ENCODE measurements around the gene RET.
"Not testable (repeated sequence)": the region's sequence is repeated elsewhere in the genome, so short reads cannot be mapped to it uniquely, and the experiment has no call there.

The RET gene

DNA sequence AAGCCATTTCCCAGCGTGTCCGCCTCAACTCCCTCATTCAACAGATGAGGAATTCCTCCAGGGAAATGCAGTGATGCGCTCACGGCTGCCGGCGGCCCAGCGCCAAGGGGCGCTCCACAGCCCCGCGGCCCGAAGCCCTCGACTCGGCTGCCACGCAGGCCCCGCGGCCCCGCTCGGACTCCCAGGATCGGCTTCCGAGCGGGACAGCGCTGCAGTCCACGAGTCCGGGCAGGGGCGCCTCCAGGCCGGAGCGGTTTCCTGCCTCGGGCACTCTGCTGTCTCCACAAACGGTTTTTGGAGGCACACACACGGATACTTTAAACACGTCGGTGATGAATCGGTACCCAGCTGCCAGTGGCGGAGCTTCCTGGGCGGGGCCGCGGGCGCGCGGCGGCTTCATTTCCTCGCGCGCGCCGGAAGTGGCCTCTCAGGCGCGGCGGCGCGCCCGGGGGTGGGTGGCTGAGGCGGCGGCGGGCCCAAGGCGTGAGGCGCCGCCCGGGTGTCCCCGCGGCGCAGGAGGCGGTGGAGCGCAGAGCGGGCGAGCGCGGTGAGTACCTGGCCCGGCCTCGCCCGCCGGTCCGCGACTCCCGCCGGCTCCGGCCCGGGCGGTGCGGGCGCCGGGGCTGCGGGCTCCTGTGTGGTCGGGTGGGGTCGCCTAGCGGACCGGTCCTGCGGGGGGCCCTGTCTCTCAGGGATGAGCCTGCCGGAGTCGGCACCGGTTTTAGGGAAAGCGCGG is 61.3 kb downstream of the RET start, which contains the start of gene CSGALNACT2:
CSGALNACT2 (plus strand) TSS at position 425 of the 736 bp plus-strand sequence. CDS start 16,705 bp downstream, outside the sequence.
- ChIA-PET CTCF (interaction anchor here (1.0 kb wide), 1 partner anchor 9 kb away, joined by 5 read pairs; no protein-coding TSS in a partner anchor), POLR2A (interaction anchor here (0.7 to 1.4 kb wide), 6 partner anchors 9 to 355 kb away, joined by 3 to 9 read pairs (median 3); partner anchors contain the start of gene BMS1)
- TF ChIP-seq, protein P1, sequence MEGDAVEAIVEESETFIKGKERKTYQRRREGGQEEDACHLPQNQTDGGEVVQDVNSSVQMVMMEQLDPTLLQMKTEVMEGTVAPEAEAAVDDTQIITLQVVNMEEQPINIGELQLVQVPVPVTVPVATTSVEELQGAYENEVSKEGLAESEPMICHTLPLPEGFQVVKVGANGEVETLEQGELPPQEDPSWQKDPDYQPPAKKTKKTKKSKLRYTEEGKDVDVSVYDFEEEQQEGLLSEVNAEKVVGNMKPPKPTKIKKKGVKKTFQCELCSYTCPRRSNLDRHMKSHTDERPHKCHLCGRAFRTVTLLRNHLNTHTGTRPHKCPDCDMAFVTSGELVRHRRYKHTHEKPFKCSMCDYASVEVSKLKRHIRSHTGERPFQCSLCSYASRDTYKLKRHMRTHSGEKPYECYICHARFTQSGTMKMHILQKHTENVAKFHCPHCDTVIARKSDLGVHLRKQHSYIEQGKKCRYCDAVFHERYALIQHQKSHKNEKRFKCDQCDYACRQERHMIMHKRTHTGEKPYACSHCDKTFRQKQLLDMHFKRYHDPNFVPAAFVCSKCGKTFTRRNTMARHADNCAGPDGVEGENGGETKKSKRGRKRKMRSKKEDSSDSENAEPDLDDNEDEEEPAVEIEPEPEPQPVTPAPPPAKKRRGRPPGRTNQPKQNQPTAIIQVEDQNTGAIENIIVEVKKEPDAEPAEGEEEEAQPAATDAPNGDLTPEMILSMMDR (IDR thresholded peaks at IDR 0.05; ENCODE audit: insufficient read depth, low read length, missing control alignments), result no peak
- DNase-seq (ENCODE audit: low read depth, low spot score), result no peak
- H3K4me3 ChIP-seq (ENCODE audit: low read depth, low read length), result peak within 1 kb of the TSS; percentile 75

DNA sequence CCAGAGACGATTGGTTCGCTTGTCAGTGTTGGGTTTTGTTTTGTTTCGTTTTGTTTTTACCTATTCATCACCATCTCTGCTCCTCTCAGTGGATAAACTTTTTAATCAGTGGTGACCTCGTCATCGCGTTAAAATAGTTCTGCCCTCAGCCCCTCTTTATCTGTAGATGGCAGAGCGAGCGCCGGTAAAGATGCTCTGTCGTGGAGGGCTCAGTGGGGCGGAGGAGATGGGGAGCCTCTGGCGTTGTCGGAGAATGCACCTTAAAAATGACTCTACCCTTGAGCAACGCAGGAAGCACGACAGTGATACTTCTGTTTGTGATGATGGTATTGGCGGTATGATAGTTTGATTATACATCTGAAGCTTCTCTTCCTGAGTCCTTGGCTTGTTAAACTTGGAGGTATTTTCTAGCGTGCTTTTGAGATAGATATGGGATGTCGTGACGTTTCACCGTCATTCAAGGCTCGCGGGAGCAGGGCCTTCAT is 61.9 kb downstream of the RET start:
- DNase-seq (ENCODE audit: low read depth, low spot score), result no peak
- ChIA-PET CTCF (interaction anchor here (0.8 to 1.7 kb wide), 5 partner anchors 18 to 386 kb away, joined by 3 to 6 read pairs (median 3); no protein-coding TSS in a partner anchor), POLR2A (interaction anchor here (0.6 to 1.4 kb wide), 6 partner anchors 10 to 1892 kb away, joined by 3 to 9 read pairs (median 3); partner anchors contain the start of gene BMS1)
- TF ChIP-seq, protein P1 (IDR thresholded peaks at IDR 0.05; ENCODE audit: insufficient read depth, low read length, missing control alignments), result no peak
- peak overlapping the region; percentile 75 for H3K4me3 ChIP-seq (ENCODE audit: low read depth, low read length)

DNA sequence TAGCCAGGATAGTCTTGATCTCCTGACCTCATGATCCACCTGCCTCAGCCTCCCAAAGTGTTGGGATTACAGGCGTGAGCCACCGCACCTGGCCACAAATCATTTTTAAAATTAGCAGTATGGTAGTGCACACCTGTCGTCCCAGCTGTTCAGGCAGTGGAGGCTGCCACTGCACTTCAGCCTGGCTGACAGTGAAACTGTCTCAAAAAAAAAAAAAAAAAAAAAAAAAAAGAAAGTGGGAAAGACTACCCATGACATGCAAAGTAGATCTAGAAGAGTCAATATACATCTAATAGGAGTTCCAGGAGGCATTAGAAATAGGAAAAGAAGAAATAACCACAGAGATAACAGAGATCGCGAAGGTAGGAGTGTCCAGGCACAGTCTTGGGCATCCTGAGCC is 64.6 kb downstream of the RET start:
- POLR2A ChIA-PET, result no interaction called here

DNA sequence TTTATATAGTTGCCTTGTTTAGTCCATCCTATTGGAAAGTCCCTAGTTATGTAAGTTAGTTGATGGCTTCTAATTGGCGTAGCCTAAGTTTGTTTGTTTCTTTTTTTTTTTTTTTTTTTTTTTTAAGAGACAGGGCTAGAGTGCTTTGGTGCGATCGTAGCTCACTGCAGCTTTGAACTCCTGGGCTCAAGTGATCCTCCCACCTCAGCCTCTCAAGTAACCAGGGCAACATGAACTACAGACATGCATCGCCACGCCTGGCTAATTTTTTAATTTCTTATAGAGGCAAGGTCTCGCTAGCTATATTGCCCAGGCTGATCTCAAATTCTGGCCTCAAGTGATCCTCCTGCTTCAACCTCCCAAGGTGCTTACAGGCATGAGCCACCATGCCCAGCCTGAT is 68.4 kb downstream of the RET start:
- TF ChIP-seq, protein P1 (IDR thresholded peaks at IDR 0.05; ENCODE audit: insufficient read depth, low read length, missing control alignments), result no peak
- no peak overlapping the region for H3K4me3 ChIP-seq (ENCODE audit: low read depth, low read length)
- no peak for DNase-seq (ENCODE audit: low read depth, low spot score)
- CTCF ChIA-PET, result no interaction called here
- POLR2A ChIA-PET, result no interaction called here

More for the DNA sequence above, 64.6 kb downstream of the RET start:
- no peak for DNase-seq (ENCODE audit: low read depth, low spot score)
- TF ChIP-seq, protein P1 (IDR thresholded peaks at IDR 0.05; ENCODE audit: insufficient read depth, low read length, missing control alignments), result no peak
- CTCF ChIA-PET, result no interaction called here
- H3K4me3 ChIP-seq (ENCODE audit: low read depth, low read length), result no peak overlapping the region

DNA sequence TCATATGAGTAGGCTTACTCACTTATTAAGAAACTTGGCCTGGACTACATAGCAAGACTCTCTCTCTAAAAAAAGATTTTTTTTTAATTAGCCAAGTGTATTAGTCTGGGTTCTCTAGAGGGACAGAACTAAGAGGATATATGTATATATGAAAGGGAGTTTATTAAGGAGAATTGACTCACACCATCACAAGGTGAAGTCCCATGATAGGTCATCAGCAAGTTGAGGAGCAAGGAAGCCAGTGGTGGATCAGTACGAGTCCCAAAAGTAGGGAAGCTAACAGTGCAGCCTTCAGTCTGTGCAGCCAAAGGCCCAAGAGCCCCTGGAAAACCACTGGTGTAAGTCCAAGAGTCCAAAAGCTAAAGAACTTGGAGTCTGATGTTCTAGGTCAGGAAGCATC is 69.1 kb downstream of the RET start:
- H3K4me3 ChIP-seq (ENCODE audit: low read depth, low read length); POLR2A ChIA-PET; CTCF ChIA-PET: not testable (repeated sequence)

DNA sequence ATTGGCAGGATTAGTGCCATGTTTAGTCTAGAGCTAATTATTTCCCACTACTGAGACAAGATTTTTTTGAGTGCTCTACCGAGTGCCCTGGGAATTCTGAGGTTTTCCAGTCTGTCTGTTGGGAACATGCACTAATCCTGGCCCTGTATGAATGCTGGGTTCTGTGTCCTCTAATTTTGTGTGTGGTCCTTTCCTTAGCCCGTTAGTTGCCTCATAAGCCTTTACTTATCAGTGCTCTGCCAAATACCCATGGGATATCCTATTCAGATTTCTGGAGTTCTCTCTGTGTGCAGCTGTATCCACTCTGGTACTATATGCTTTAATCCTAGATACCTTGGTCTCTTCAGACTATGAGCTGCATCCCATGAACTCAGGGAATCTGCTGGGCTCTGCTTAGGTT is 74.5 kb downstream of the RET start:
- H3K4me3 ChIP-seq (ENCODE audit: low read depth, low read length), result no peak overlapping the region
- ChIA-PET CTCF (interaction anchor here (0.9 to 1.4 kb wide), 2 partner anchors 20 to 198 kb away, joined by 3 to 4 read pairs; no protein-coding TSS in a partner anchor), POLR2A (no interaction called here)
- no peak for DNase-seq (ENCODE audit: low read depth, low spot score)
- TF ChIP-seq, protein P1 (IDR thresholded peaks at IDR 0.05; ENCODE audit: insufficient read depth, low read length, missing control alignments), result no peak

More for the DNA sequence above, 69.1 kb downstream of the RET start:
- not testable (repeated sequence) for DNase-seq (ENCODE audit: low read depth, low spot score)
